ENCODE measurements around the gene ROBO1.

ROBO1 gene

DNA sequence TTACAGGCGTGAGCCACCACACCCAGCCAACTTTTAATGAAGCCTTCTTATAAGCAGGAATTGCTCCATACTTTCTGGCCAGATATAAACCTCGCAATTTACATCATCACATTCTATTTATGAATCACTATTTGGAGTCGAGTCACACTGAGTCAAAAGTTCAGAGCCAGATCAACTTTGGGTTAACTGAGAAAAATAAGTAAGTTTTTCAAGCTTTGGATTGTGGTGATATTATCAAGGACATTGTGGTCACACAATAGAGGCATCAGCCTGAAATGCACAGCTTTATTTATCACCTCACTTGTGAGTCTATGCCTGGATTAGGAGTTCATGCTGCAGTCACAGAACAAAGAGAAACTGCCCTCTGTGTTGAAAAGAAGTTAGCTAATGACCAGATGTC lies 1163.5 kb downstream of the ROBO1 start:
- H3K27me3 ChIP-seq (ENCODE audit: insufficient read depth, low read length) = no peaks in the 10 kb centered on the region
- H3K9me3 ChIP-seq (ENCODE audit: insufficient read depth, low read depth, low read length) = no peaks in the 10 kb centered on the region
- H3K36me3 ChIP-seq (ENCODE audit: insufficient read depth, low read depth, low read length) = peaks cover 19% of the 10 kb centered on the region
- H3K9ac ChIP-seq (ENCODE audit: low read depth, low read length) = no peak overlapping the region
- H3K4me1 ChIP-seq (ENCODE audit: insufficient read depth, low read length) = no peaks in the 10 kb centered on the region
- H3K27ac ChIP-seq (ENCODE audit: low read length) = no peak overlapping the region
- H3K4me3 ChIP-seq (ENCODE audit: low read length) = no peak overlapping the region

DNA sequence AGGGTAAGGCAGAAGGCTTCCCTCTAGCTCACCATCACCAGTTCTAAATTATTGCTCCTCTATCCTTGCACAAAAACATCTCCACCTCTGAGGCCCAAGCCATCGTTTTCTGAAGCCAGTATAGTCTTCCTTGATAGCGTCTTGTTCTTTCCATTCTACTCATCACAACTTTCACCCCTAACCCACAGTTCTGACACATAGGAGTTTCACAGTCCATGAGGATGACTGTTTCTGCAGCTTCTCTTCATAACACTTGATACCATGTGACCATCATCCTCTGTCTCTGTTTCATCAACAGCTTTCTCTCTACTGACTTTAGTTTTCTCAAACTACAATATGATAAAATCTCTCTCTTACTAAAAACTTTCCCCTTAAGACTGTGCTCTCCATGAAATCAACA lies 1166.5 kb downstream of the ROBO1 start:
- Histone ChIP-seq H3K9me3 (ENCODE audit: insufficient read depth, low read depth, low read length) (no peaks in the 10 kb centered on the region), H3K36me3 (ENCODE audit: insufficient read depth, low read depth, low read length) (peaks cover 13% of the 10 kb centered on the region; the same call in 1 of the 2 replicates), H3K27ac (ENCODE audit: low read length) (no peak overlapping the region), H3K9ac (ENCODE audit: low read depth, low read length) (no peak overlapping the region), H3K4me1 (ENCODE audit: insufficient read depth, low read length) (no peaks in the 10 kb centered on the region), H3K4me3 (ENCODE audit: low read length) (no peak overlapping the region), H3K27me3 (ENCODE audit: insufficient read depth, low read length) (no peaks in the 10 kb centered on the region)

DNA sequence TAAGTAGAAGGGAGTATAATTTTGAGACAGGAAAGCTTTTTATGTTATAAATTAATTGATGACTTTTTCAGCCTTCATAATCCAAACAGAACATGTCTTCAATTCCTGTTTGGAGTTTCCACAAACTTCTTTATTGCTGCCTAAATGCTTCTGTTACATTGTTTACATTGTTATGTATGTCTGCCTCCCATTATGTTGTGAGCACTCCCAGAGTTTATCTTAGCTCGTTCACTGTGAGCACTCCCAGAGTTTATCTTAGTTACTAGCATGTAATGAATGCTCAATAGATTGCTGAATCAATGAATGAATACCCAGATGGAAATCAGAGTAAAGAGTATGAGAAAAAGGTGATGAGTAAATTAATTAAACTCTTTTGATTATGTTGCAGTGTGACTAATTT lies 1178.0 kb downstream of the ROBO1 start:
- H3K9me3 ChIP-seq (ENCODE audit: insufficient read depth, low read depth, low read length) = no peaks in the 10 kb centered on the region
- H3K4me3 ChIP-seq (ENCODE audit: low read length) = no peak overlapping the region
- no peaks in the 10 kb centered on the region for H3K36me3 ChIP-seq (ENCODE audit: insufficient read depth, low read depth, low read length)
- no peak overlapping the region for H3K27ac ChIP-seq (ENCODE audit: low read length)
- no peak overlapping the region for H3K9ac ChIP-seq (ENCODE audit: low read depth, low read length)
- peaks cover 12% of the 10 kb centered on the region; the same call in 1 of the 2 replicates for H3K4me1 ChIP-seq (ENCODE audit: insufficient read depth, low read length)
- no peaks in the 10 kb centered on the region for H3K27me3 ChIP-seq (ENCODE audit: insufficient read depth, low read length)

DNA sequence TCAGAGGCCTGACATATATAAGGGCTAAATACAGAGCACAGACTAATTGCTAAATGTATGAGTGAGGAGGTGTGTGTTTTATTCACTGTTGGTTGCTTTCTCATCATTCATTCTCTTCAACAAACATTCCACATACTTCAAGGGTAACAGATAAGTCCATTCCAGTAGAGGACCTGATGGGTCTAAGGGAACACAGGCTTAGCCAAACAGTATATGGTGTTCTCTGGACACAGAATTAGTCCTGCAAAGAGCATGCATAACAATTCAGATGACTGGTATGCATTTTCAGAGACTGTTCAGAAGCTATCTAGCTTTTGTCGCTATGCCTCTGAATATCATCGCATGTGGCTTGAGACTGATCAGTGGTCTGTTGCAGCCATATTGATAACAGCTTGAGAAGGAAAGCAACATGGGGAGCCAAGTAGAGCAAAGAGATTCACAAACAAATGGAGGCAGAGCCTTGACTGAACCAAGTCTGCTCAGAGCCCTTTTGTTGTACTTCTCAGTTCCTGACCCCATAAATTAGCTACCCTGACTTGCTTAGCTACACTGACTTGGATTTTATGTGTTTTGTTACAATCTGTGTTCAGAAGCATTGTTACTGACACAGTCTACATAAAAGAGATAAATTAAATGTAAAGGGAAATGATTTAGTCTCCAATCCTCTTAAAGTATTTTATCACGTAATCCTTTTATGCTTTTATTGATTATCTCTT lies 1178.7 kb downstream of the ROBO1 start:
- no peak overlapping the region for H3K9ac ChIP-seq (ENCODE audit: low read depth, low read length)
- no peaks in the 10 kb centered on the region for H3K36me3 ChIP-seq (ENCODE audit: insufficient read depth, low read depth, low read length)
- no peak overlapping the region for H3K4me3 ChIP-seq (ENCODE audit: low read length)
- H3K27ac ChIP-seq (ENCODE audit: low read length) = no peak overlapping the region
- H3K4me1 ChIP-seq (ENCODE audit: insufficient read depth, low read length) = peaks cover 12% of the 10 kb centered on the region; the same call in 1 of the 2 replicates
- no peaks in the 10 kb centered on the region for H3K27me3 ChIP-seq (ENCODE audit: insufficient read depth, low read length)
- no peaks in the 10 kb centered on the region for H3K9me3 ChIP-seq (ENCODE audit: insufficient read depth, low read depth, low read length)

GRCh38 chr3:78580681-78581080 lies 1187.1 kb downstream of the ROBO1 start:
- H3K36me3 ChIP-seq (ENCODE audit: insufficient read depth, low read depth, low read length) = no peaks in the 10 kb centered on the region
- H3K4me3 ChIP-seq (ENCODE audit: low read length) = no peak overlapping the region
- peaks cover 2% of the 10 kb centered on the region; the same call in 1 of the 2 replicates for H3K4me1 ChIP-seq (ENCODE audit: insufficient read depth, low read length)
- H3K27me3 ChIP-seq (ENCODE audit: insufficient read depth, low read length) = no peaks in the 10 kb centered on the region
- no peak overlapping the region for H3K27ac ChIP-seq (ENCODE audit: low read length)
- no peak overlapping the region for H3K9ac ChIP-seq (ENCODE audit: low read depth, low read length)
- no peaks in the 10 kb centered on the region for H3K9me3 ChIP-seq (ENCODE audit: insufficient read depth, low read depth, low read length)

DNA sequence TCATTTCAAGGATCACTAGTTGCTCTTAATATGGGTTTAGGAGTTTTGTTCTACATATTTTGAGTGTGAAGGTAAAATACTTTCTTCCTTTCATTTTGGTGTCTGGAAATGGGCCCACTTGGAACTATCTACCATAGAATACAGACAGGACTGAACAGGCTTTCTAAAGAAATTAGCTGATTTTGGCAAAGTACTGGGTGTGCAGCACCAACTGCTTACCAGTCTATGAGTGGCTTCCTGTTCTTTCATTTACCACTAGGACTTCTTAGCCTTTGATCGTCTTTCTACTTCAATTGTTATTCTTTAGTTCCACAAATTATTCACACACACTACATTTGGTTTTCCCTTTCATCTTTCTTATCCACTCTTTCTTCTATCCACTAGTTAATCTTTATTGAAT lies 1196.3 kb downstream of the ROBO1 start:
- no peaks in the 10 kb centered on the region for H3K36me3 ChIP-seq (ENCODE audit: insufficient read depth, low read depth, low read length)
- no peak overlapping the region for H3K27ac ChIP-seq (ENCODE audit: low read length)
- no peaks in the 10 kb centered on the region for H3K27me3 ChIP-seq (ENCODE audit: insufficient read depth, low read length)
- H3K4me1 ChIP-seq (ENCODE audit: insufficient read depth, low read length) = peaks cover 3% of the 10 kb centered on the region; the same call in 1 of the 2 replicates
- H3K4me3 ChIP-seq (ENCODE audit: low read length) = no peak overlapping the region
- H3K9me3 ChIP-seq (ENCODE audit: insufficient read depth, low read depth, low read length) = no peaks in the 10 kb centered on the region
- no peak overlapping the region for H3K9ac ChIP-seq (ENCODE audit: low read depth, low read length)

- Histone ChIP-seq H3K36me3 (ENCODE audit: insufficient read depth, low read depth, low read length) (no peaks in the 10 kb centered on the region), H3K27me3 (ENCODE audit: insufficient read depth, low read length) (no peaks in the 10 kb centered on the region), H3K9ac (ENCODE audit: low read depth, low read length) (no peak overlapping the region), H3K4me1 (ENCODE audit: insufficient read depth, low read length) (peaks cover 3% of the 10 kb centered on the region; the same call in 1 of the 2 replicates), H3K4me3 (ENCODE audit: low read length) (no peak overlapping the region), H3K27ac (ENCODE audit: low read length) (no peak overlapping the region), H3K9me3 (ENCODE audit: insufficient read depth, low read depth, low read length) (peaks cover 4% of the 10 kb centered on the region; the same call in 1 of the 2 replicates)
Measured at GRCh38 chr3:78570496-78570895, 1197.3 kb downstream of the ROBO1 start.

- H3K9me3 ChIP-seq (ENCODE audit: insufficient read depth, low read depth, low read length) = peaks cover 9% of the 10 kb centered on the region; the same call in 1 of the 2 replicates
- H3K9ac ChIP-seq (ENCODE audit: low read depth, low read length) = no peak overlapping the region
- no peak overlapping the region for H3K27ac ChIP-seq (ENCODE audit: low read length)
- no peaks in the 10 kb centered on the region for H3K27me3 ChIP-seq (ENCODE audit: insufficient read depth, low read length)
- H3K4me1 ChIP-seq (ENCODE audit: insufficient read depth, low read length) = peaks cover 3% of the 10 kb centered on the region; the same call in 1 of the 2 replicates
- no peak overlapping the region for H3K4me3 ChIP-seq (ENCODE audit: low read length)
- no peaks in the 10 kb centered on the region for H3K36me3 ChIP-seq (ENCODE audit: insufficient read depth, low read depth, low read length)
Measured at GRCh38 chr3:78569804-78570203, 1198.0 kb downstream of the ROBO1 start.

GRCh38 chr3:78565712-78566111 lies 1202.1 kb downstream of the ROBO1 start:
- H3K4me3 ChIP-seq (ENCODE audit: low read length) = no peak overlapping the region
- H3K36me3 ChIP-seq (ENCODE audit: insufficient read depth, low read depth, low read length) = no peaks in the 10 kb centered on the region
- H3K9me3 ChIP-seq (ENCODE audit: insufficient read depth, low read depth, low read length) = peaks cover 21% of the 10 kb centered on the region; the same call in 1 of the 2 replicates
- no peaks in the 10 kb centered on the region for H3K27me3 ChIP-seq (ENCODE audit: insufficient read depth, low read length)
- no peak overlapping the region for H3K27ac ChIP-seq (ENCODE audit: low read length)
- H3K9ac ChIP-seq (ENCODE audit: low read depth, low read length) = no peak overlapping the region
- peaks cover 3% of the 10 kb centered on the region; the same call in 1 of the 2 replicates for H3K4me1 ChIP-seq (ENCODE audit: insufficient read depth, low read length)

DNA sequence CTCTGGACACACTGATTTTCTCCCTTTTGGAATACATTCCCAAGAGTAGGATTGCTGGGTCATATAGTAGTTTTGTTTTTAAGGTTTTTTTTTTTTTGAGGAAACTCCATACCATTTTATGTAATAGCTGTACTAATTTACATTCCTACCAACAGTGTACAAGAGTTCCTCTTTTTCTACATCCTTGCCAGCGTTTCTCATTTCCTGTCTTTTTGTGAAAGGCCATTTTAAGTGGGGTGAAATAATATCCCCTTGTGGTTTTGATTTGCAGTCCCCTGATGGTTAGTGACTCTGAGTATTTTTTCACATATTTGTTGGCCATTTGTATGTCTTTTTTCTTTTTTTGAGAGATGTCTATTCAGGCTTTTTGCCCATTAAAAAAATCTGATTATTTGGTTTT lies 1205.5 kb downstream of the ROBO1 start:
- H3K27ac ChIP-seq (ENCODE audit: low read length) = no peak overlapping the region
- H3K9ac ChIP-seq (ENCODE audit: low read depth, low read length) = no peak overlapping the region
- H3K27me3 ChIP-seq (ENCODE audit: insufficient read depth, low read length) = no peaks in the 10 kb centered on the region

More for the DNA sequence above, 1205.5 kb downstream of the ROBO1 start:
- H3K9me3 ChIP-seq (ENCODE audit: insufficient read depth, low read depth, low read length) = peaks cover 21% of the 10 kb centered on the region; the same call in 1 of the 2 replicates
- no peaks in the 10 kb centered on the region for H3K36me3 ChIP-seq (ENCODE audit: insufficient read depth, low read depth, low read length)
- no peak overlapping the region for H3K4me3 ChIP-seq (ENCODE audit: low read length)
- H3K4me1 ChIP-seq (ENCODE audit: insufficient read depth, low read length) = no peaks in the 10 kb centered on the region; the same call in 1 of the 2 replicates
